H1 (cell line): Measurements from ENCODE around the gene GALR1.

Experiments used
- CBX8 ChIP-seq: fragments of 300-800, 300-1000 bp; sonication (generic); IDR thresholded peaks from 2 replicates; pipeline ENCODE4 v1.7.1; 2016; ENCODE audit warnings: low read depth, low read length, borderline replicate concordance
- CTCF ChIP-seq, 3 experiments: IDR thresholded peaks; 1 replicate in 2 of 3; 2 replicates in 1 of 3; pipeline versions ENCODE4 v1.5.1 to v1.6.1; 2011; ENCODE audit warnings: low read length in 3 of 3, mild to moderate bottlenecking in 3 of 3, inconsistent platforms in 2 of 3, low read depth in 1 of 3, moderate library complexity in 1 of 3; ENCODE audit not compliant: insufficient read depth in 1 of 3; ENCODE audit errors: control extremely low read depth in 1 of 3
- EP300 ChIP-seq, 2 experiments: IDR thresholded peaks; 1 replicate in 1 of 2; 2 replicates in 1 of 2; pipeline ENCODE4 v1.6.1; 2011 to 2012; ENCODE audit warnings: low read depth in 2 of 2, low read length in 2 of 2, mild to moderate bottlenecking in 2 of 2, borderline replicate concordance in 1 of 2, inconsistent platforms in 1 of 2, moderate library complexity in 1 of 2
- POLR2A ChIP-seq, 2 experiments: IDR thresholded peaks; 1 replicate in 1 of 2; 2 replicates in 1 of 2; pipeline ENCODE4 v1.6.1; 2011; ENCODE audit warnings: low read depth in 2 of 2, low read length in 2 of 2, mild to moderate bottlenecking in 2 of 2; ENCODE audit errors: control extremely low read depth in 1 of 2

GRCh38 chr18:77316641-77317040, 67.0 kb downstream of the GALR1 start:
- TF ChIP-seq CBX8 (no peak), POLR2A (IDR thresholded peaks at IDR 0.05; ENCODE audit: control extremely low read depth in 1 of 2, low read depth in 2 of 2, low read length in 2 of 2) (no peak), EP300 (IDR thresholded peaks at IDR 0.05; ENCODE audit: borderline replicate concordance in 1 of 2, low read depth in 2 of 2, low read length in 2 of 2) (no peak), CTCF (IDR thresholded peaks at IDR 0.05; ENCODE audit: control extremely low read depth in 1 of 3, insufficient read depth in 1 of 3, low read depth in 1 of 3, low read length in 3 of 3) (no peak)
